Globus pallidus (tissue), 1 donor: ENCODE results near the gene SOX18.

Source experiments
- DNase-seq: peaks from one replicate; pipeline ENCODE4 v3.0.0-alpha.2; 2015; ENCODE audit warnings: low spot score

Gene SOX18

GRCh38 chr20:64051561-64052325, 2.3 kb upstream of the SOX18 start:
- DNase-seq, result no peak

- no peak for DNase-seq
Measured at GRCh38 chr20:64051033-64051452, 1.6 kb upstream of the SOX18 start.

- DNase-seq, result no peak
Measured at GRCh38 chr20:64050261-64051032, 1.0 kb upstream of the SOX18 start.

- DNase-seq, result no peak
Measured at GRCh38 chr20:64049878-64050260, 430 bp upstream of the SOX18 start.

- DNase-seq, result no peak
Measured at GRCh38 chr20:64048402-64049044, 916 bp downstream of the SOX18 start.

- no peak for DNase-seq
Measured at GRCh38 chr20:64047968-64048401, 1.5 kb downstream of the SOX18 start.

- DNase-seq, result no peak
Measured at GRCh38 chr20:64047046-64047389, 2.4 kb downstream of the SOX18 start.

- no peak for DNase-seq
Measured at GRCh38 chr20:64045346-64046011, 4.0 kb downstream of the SOX18 start.

- DNase-seq, result no peak
Measured at GRCh38 chr20:64044484-64045247, 4.8 kb downstream of the SOX18 start.

GRCh38 chr20:64043768-64044167, 5.7 kb downstream of the SOX18 start:
- DNase-seq, result no peak

GRCh38 chr20:64042054-64042781, 7.2 kb downstream of the SOX18 start:
- no peak for DNase-seq

GRCh38 chr20:64041781-64042053, 7.7 kb downstream of the SOX18 start:
- no peak for DNase-seq

GRCh38 chr20:64041040-64041780, 8.2 kb downstream of the SOX18 start:
- no peak for DNase-seq

- DNase-seq, result no peak
Measured at GRCh38 chr20:64040231-64041039, 9.0 kb downstream of the SOX18 start.

GRCh38 chr20:64039293-64040160, 9.9 kb downstream of the SOX18 start:
- no peak for DNase-seq

- no peak for DNase-seq
Measured at GRCh38 chr20:64038565-64039292, 10.7 kb downstream of the SOX18 start.

GRCh38 chr20:64038224-64038564, 11.2 kb downstream of the SOX18 start:
- no peak for DNase-seq
